NCI-H146 treated with DMSO at 0.1 percent for 48 hours (cell line): ENCODE results near the gene BCL11B.

Experiments
- DNase-seq: peaks from one replicate; lab custom pipeline; 2025; ENCODE audit not compliant: unreplicated experiment; lab: John Stamatoyannopoulos, UW

Gene BCL11B

GRCh38 chr14:99123208-99123870 is 148.7 kb downstream of the BCL11B start:
- no peak for DNase-seq

GRCh38 chr14:99122521-99123125 is 149.4 kb downstream of the BCL11B start:
- DNase-seq: no peak

GRCh38 chr14:99121319-99121875 is 150.6 kb downstream of the BCL11B start:
- no peak for DNase-seq

DNA sequence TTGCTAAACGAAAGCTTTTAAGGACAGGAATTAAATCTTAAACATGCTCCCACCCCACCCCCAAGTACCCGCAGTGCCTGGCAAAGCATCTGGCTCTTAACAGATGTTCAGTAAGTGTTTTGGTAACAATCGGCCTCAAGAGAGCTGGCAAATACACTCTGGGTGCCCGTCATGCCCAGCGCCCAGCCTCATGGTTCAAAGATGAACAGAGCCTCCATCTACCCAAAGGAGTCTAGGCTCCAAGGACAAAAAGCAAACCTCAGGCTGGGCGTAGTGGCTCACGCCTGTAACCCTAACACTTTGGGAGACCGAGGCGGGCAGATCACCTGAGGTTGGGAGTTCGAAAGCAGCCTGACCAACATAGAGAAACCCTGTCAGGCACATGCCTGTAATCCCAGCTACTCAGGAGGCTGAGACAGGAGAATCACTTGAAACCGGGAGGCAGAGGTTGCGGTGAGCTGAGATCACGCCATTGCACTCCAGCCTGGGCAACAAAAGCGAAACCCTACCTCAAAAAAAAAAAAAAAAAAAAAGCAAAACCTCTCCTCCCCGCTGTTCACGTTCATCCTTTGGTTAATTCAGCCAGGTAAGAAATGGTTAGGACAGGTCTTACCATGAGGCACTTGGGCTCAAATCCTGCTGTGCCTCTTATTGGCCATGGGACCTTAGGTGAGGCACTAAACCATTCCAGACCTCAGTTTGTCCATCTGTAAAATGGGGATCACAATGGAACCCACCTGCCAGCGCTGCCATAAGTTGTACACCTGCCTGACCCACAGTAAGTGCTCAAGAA is 151.3 kb downstream of the BCL11B start:
- no peak for DNase-seq

- no peak for DNase-seq
Observed at GRCh38 chr14:99119554-99120525, 152.2 kb downstream of the BCL11B start.
